HepG2 (cell line): Measurements from ENCODE around the gene SNPH. TPM values are rescaled to one million over a fixed set of nuclear protein-coding genes. Genes with fewer than 3 reads are reported as not detected.

Experiments used
- AGO2 ChIP-seq: fragments of 200-400 bp; formaldehyde crosslinking; optimal IDR thresholded peaks from 2 replicates; pipeline ENCODE3; 2017; ENCODE audit warnings: mild to moderate bottlenecking, low read depth, low read length, moderate library complexity
- CREM ChIP-seq, 2 experiments: sonication (generic) in 1 of 2; formaldehyde crosslinking in 1 of 2; IDR thresholded peaks; 2 replicates each; pipeline versions ENCODE4 v1.4.0 to v1.6.1; 2016 to 2020; ENCODE audit warnings: antibody characterized with exemption in 1 of 2, mild to moderate bottlenecking in 1 of 2, missing genetic modification reagents in 1 of 2
- GATAD1 ChIP-seq: IDR thresholded peaks from 2 replicates; pipeline ENCODE4 v1.6.1; 2016; ENCODE audit warnings: missing genetic modification reagents, missing compliant biosample characterization
- GLI4 ChIP-seq: sonication (generic); formaldehyde crosslinking; IDR thresholded peaks from 2 replicates; pipeline ENCODE4 v1.5.1; 2020; ENCODE audit warnings: missing genetic modification reagents, mild to moderate bottlenecking, moderate library complexity, borderline replicate concordance
- HNF4G ChIP-seq, 2 experiments: sonication (generic) in 1 of 2; formaldehyde crosslinking in 1 of 2; IDR thresholded peaks; 2 replicates each; pipeline versions ENCODE4 v1.4.0 to v1.6.1; 2011 to 2020; ENCODE audit warnings: borderline replicate concordance in 2 of 2, low read depth in 2 of 2, mild to moderate bottlenecking in 2 of 2, low read length in 1 of 2, missing genetic modification reagents in 1 of 2, moderate library complexity in 1 of 2
- HOXA3 ChIP-seq: sonication (generic); formaldehyde crosslinking; IDR thresholded peaks from 2 replicates; pipeline ENCODE4 v1.5.0; 2020; ENCODE audit warnings: missing genetic modification reagents
- ISL2 ChIP-seq: sonication (generic); formaldehyde crosslinking; IDR thresholded peaks from 2 replicates; pipeline ENCODE4 v1.5.0; 2020; ENCODE audit warnings: missing genetic modification reagents
- KDM1A ChIP-seq: IDR thresholded peaks from 2 replicates; pipeline ENCODE4 v1.6.1; 2016; ENCODE audit warnings: missing compliant biosample characterization
- NFE2L2 ChIP-seq: fragments of 150-350 bp; IDR thresholded peaks from 2 replicates; pipeline ENCODE4 v1.6.1; 2014; ENCODE audit warnings: low read length
- SIX4 ChIP-seq: sonication (generic); formaldehyde crosslinking; IDR thresholded peaks from 2 replicates; pipeline ENCODE4 v1.4.0; 2020; ENCODE audit warnings: missing genetic modification reagents
- SMARCE1 ChIP-seq: fragments of 450-650 bp; IDR thresholded peaks from 2 replicates; pipeline ENCODE4 v1.6.1; 2017; ENCODE audit warnings: borderline replicate concordance
- TEAD2 ChIP-seq: sonication (generic); formaldehyde crosslinking; IDR thresholded peaks from 2 replicates; pipeline ENCODE4 v1.9.0; 2021; ENCODE audit warnings: missing genetic modification reagents
- TFDP2 ChIP-seq: sonication (generic); formaldehyde crosslinking; IDR thresholded peaks from 2 replicates; pipeline ENCODE4 v1.4.0; 2020; ENCODE audit warnings: missing genetic modification reagents
- TOPORS ChIP-seq: sonication (generic); formaldehyde crosslinking; IDR thresholded peaks from 2 replicates; pipeline ENCODE4 v1.8.0; 2023; ENCODE audit warnings: mild to moderate bottlenecking, missing genetic modification reagents
- ZBTB7B ChIP-seq: sonication (generic); formaldehyde crosslinking; IDR thresholded peaks from 2 replicates; pipeline ENCODE4 v1.4.0; 2020; ENCODE audit warnings: missing genetic modification reagents
- ZFP1 ChIP-seq: IDR thresholded peaks from 2 replicates; pipeline ENCODE4 v1.6.1; 2016
- ZFX ChIP-seq: sonication (generic); formaldehyde crosslinking; IDR thresholded peaks from 2 replicates; pipeline ENCODE4 v1.4.0; 2020; ENCODE audit warnings: mild to moderate bottlenecking, low read depth, missing genetic modification reagents, moderate library complexity
- ZNF224 ChIP-seq: sonication (generic); formaldehyde crosslinking; IDR thresholded peaks from 2 replicates; pipeline ENCODE4 v1.5.0; 2020; ENCODE audit warnings: mild to moderate bottlenecking, missing genetic modification reagents
- ZNF432 ChIP-seq: sonication (generic); formaldehyde crosslinking; IDR thresholded peaks from 2 replicates; pipeline ENCODE4 v1.5.0; 2020; ENCODE audit warnings: missing genetic modification reagents, mild to moderate bottlenecking, borderline replicate concordance
- ZNF576 ChIP-seq: sonication (generic); formaldehyde crosslinking; IDR thresholded peaks from 2 replicates; pipeline ENCODE4 v1.4.0; 2020; ENCODE audit warnings: mild to moderate bottlenecking, missing genetic modification reagents
- ZNF609 ChIP-seq: sonication (generic); formaldehyde crosslinking; IDR thresholded peaks from 2 replicates; pipeline ENCODE4 v1.4.0; 2020; ENCODE audit warnings: mild to moderate bottlenecking, missing genetic modification reagents, borderline replicate concordance
- ZNF724P ChIP-seq: sonication (generic); formaldehyde crosslinking; IDR thresholded peaks from 2 replicates; pipeline ENCODE4 v1.8.0; 2022; ENCODE audit warnings: missing genetic modification reagents, borderline replicate concordance
- ZNF891 ChIP-seq: sonication (generic); formaldehyde crosslinking; IDR thresholded peaks from 2 replicates; pipeline ENCODE4 v1.5.0; 2020; ENCODE audit warnings: mild to moderate bottlenecking, missing genetic modification reagents
- ZSCAN29 ChIP-seq: sonication (generic); formaldehyde crosslinking; conservative IDR thresholded peaks from 2 replicates; pipeline ENCODE4 v1.4.0; 2020; ENCODE audit warnings: mild to moderate bottlenecking, missing genetic modification reagents
- polyA plus RNA-seq, 8 experiments: library from polyadenylated mRNA; depleted of rRNA in 3 of 8; stranded (reverse) in 7 of 8; unstranded in 1 of 8; fragments of >200 nt; fragmentation: Illumina TruSeq in 4 of 8; extraction: Trizol in 4 of 8; gene quantifications; 2 replicates each; pipeline versions ENCODE4 v1.2.1 to v1.2.3, GENCODE V29; 2011 to 2016; ENCODE audit warnings: low read depth in 4 of 8, missing spikeins in 1 of 8, mixed read lengths in 1 of 8; ENCODE audit not compliant: insufficient read depth in 1 of 8
- total RNA-seq, 5 experiments: library from RNA; depleted of rRNA; stranded (reverse); fragments of >200 nt; fragmentation: Illumina TruSeq; extraction: Trizol; gene quantifications; 2 replicates each; pipeline ENCODE4 v1.2.3, GENCODE V29; 2016; ENCODE audit warnings: low read depth in 1 of 5

The SNPH gene
- total and polyA plus RNA-seq, 2 of the 13 experiments (the other 11 are each of a cell fraction or from before 2014, with no cell fraction given), result 0.09 TPM; not detected in 1

- TF ChIP-seq ZBTB7B (CRISPR knock-in tag) (peak; percentile 97), TFDP2 (0 out of 2 replicates have a peak, but pooled peaks have one; percentile 41), TOPORS (CRISPR knock-in tag) (peak; percentile 57; the same call in 1 of the 2 replicates), ZSCAN29 (0 out of 2 replicates have a peak, but pooled peaks have one; percentile 52), ZNF891 (CRISPR knock-in tag) (peak; percentile 69), GATAD1 (CRISPR knock-in tag) (peak; percentile 23; the same call in 1 of the 2 replicates), CREM (IDR thresholded peaks at IDR 0.05) (peak; percentile 73; the same call in 1 of the 2 replicates), CREM (CRISPR knock-in tag; IDR thresholded peaks at IDR 0.05) (no peak), ISL2 (CRISPR knock-in tag) (no peak), ZNF724P (CRISPR knock-in tag) (peak; percentile 21; the same call in 1 of the 2 replicates), AGO2 (peak; percentile 56), ZNF576 (no peak), HOXA3 (CRISPR knock-in tag) (peak; percentile 84), ZNF224 (0 out of 2 replicates have a peak, but pooled peaks have one; percentile 46), ZFX (CRISPR knock-in tag) (peak; percentile 77), GLI4 (CRISPR knock-in tag) (peak; percentile 80; the same call in 1 of the 2 replicates), TEAD2 (CRISPR knock-in tag) (no peak), ZFP1 (CRISPR knock-in tag) (no peak), SIX4 (peak; percentile 32; the same call in 1 of the 2 replicates), KDM1A (CRISPR knock-in tag) (0 out of 2 replicates have a peak, but pooled peaks have one; percentile 8), ZNF432 (no peak), ZNF609 (CRISPR knock-in tag) (peak; percentile 86), SMARCE1 (no peak), NFE2L2 (no peak), HNF4G (IDR thresholded peaks at IDR 0.05; ENCODE audit: borderline replicate concordance, low read depth, low read length) (peak; percentile 100), HNF4G (CRISPR knock-in tag; IDR thresholded peaks at IDR 0.05; ENCODE audit: borderline replicate concordance, low read depth) (peak; percentile 99)
Observed at GRCh38 chr20:1327827-1328679, 62.0 kb downstream of the SNPH start (continued).
